ENCODE measurements around the gene ARID3A.
"Not testable (repeated sequence)": the region's sequence is repeated elsewhere in the genome, so short reads cannot be mapped to it uniquely, and the experiment has no call there.

ARID3A gene

GRCh38 chr19:883661-884211 is 42.1 kb upstream of the ARID3A start:
- Histone ChIP-seq H3K4me1 (ENCODE audit: control insufficient read depth in 2 of 2, insufficient read depth in 2 of 2, low read length in 2 of 2) (peaks cover 0 to 2% of the 10 kb centered on the region in 2 donors), H3K9me3 (ENCODE audit: control insufficient read depth in 2 of 2, low read length in 2 of 2) (no peaks in the 10 kb centered on the region)

GRCh38 chr19:884420-885211 is 41.2 kb upstream of the ARID3A start:
- no peaks in the 10 kb centered on the region for H3K27me3 ChIP-seq (ENCODE audit: control insufficient read depth in 2 of 2, insufficient read depth in 2 of 2, low read length in 2 of 2)
- no peak overlapping the region for H3K9ac ChIP-seq (ENCODE audit: low read depth in 1 of 2, low read length in 2 of 2)
- peaks cover 41 to 60% of the 10 kb centered on the region in 2 donors for H3K36me3 ChIP-seq (ENCODE audit: control insufficient read depth in 2 of 2, insufficient read depth in 2 of 2, low read length in 2 of 2)
- H3K27ac ChIP-seq (ENCODE audit: low read depth in 2 of 2, low read length in 2 of 2): no peak overlapping the region
- H3K4me3 ChIP-seq (ENCODE audit: low read length in 2 of 2): no peak overlapping the region
- H3K9me3 ChIP-seq (ENCODE audit: control insufficient read depth in 2 of 2, low read length in 2 of 2): no peaks in the 10 kb centered on the region
- H3K4me1 ChIP-seq (ENCODE audit: control insufficient read depth in 2 of 2, insufficient read depth in 2 of 2, low read length in 2 of 2): peaks cover 0 to 3% of the 10 kb centered on the region in 2 donors

More at GRCh38 chr19:883661-884211, 42.1 kb upstream of the ARID3A start:
- Histone ChIP-seq H3K27ac (ENCODE audit: low read depth in 2 of 2, low read length in 2 of 2) (no peak overlapping the region), H3K4me3 (ENCODE audit: low read length in 2 of 2) (no peak overlapping the region), H3K9ac (ENCODE audit: low read depth in 1 of 2, low read length in 2 of 2) (no peak overlapping the region), H3K36me3 (ENCODE audit: control insufficient read depth in 2 of 2, insufficient read depth in 2 of 2, low read length in 2 of 2) (peaks cover 39 to 57% of the 10 kb centered on the region in 2 donors), H3K27me3 (ENCODE audit: control insufficient read depth in 2 of 2, insufficient read depth in 2 of 2, low read length in 2 of 2) (no peaks in the 10 kb centered on the region)

DNA sequence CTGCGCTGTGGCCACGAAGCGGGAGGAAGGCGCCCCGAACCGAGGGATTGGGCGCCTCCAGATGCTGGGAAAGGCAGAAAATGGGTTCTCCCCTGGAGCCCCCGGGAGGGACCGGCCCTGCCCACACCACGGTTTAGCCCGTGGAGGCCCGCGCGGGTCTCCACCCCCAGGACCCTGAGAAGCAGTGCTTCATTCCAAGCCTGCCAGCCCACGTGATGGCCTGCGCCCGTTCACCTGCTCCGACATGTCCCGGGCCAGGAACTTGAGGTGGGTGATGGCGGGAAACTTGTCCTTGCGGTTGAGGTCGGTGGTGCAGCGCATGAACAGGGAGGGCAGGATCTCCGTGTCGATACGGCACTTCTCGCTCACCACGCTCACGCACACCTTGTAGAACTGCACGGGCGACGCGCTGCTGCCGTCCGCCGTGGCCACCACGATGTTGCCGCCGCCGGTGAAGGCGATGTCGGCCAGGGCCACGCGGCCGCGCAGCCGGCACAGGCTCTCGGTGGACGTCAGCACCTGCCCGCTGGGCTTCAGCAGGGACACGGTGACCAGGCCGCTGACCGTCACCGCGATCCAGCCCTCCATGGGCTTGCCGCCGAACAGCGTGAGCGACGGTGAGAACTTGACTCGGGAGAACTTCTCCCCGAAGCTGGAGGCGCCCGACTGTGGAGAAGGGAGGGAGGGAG is 40.2 kb upstream of the ARID3A start:
- H3K27me3 ChIP-seq (ENCODE audit: control insufficient read depth in 2 of 2, insufficient read depth in 2 of 2, low read length in 2 of 2): no peaks in the 10 kb centered on the region
- H3K4me3 ChIP-seq (ENCODE audit: low read length in 2 of 2): no peak overlapping the region
- H3K4me1 ChIP-seq (ENCODE audit: control insufficient read depth in 2 of 2, insufficient read depth in 2 of 2, low read length in 2 of 2): peaks cover 0 to 3% of the 10 kb centered on the region in 2 donors
- H3K9me3 ChIP-seq (ENCODE audit: control insufficient read depth in 2 of 2, low read length in 2 of 2): no peaks in the 10 kb centered on the region
- H3K27ac ChIP-seq (ENCODE audit: low read depth in 2 of 2, low read length in 2 of 2): no peak overlapping the region
- H3K9ac ChIP-seq (ENCODE audit: low read depth in 1 of 2, low read length in 2 of 2): no peak overlapping the region
- peaks cover 51 to 66% of the 10 kb centered on the region in 2 donors for H3K36me3 ChIP-seq (ENCODE audit: control insufficient read depth in 2 of 2, insufficient read depth in 2 of 2, low read length in 2 of 2)

DNA sequence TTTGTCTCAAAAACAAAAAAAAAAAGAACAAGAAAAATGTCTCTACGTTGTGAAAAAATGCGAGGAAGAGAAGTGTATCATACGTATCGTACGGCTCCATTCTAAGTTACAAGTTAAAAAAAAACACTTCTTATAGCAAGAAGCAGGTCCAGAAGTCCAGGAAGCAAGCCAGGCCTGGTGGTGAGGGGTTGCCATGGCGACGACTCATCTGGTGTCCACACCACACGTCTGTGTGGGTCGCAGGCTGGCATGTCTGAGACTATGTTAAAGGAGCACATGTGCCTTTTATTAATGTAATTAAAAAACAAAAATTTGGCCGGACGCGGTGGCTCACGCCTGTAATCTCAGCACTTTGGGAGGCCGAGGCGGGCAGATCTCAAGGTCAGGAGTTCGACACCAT is 38.8 kb upstream of the ARID3A start:
- Histone ChIP-seq H3K27ac (ENCODE audit: low read depth in 2 of 2, low read length in 2 of 2) (no peak overlapping the region), H3K9me3 (ENCODE audit: control insufficient read depth in 2 of 2, low read length in 2 of 2) (no peaks in the 10 kb centered on the region), H3K27me3 (ENCODE audit: control insufficient read depth in 2 of 2, insufficient read depth in 2 of 2, low read length in 2 of 2) (no peaks in the 10 kb centered on the region), H3K4me1 (ENCODE audit: control insufficient read depth in 2 of 2, insufficient read depth in 2 of 2, low read length in 2 of 2) (peaks cover 7 to 12% of the 10 kb centered on the region in 2 donors), H3K9ac (ENCODE audit: low read depth in 1 of 2, low read length in 2 of 2) (no peak overlapping the region), H3K36me3 (ENCODE audit: control insufficient read depth in 2 of 2, insufficient read depth in 2 of 2, low read length in 2 of 2) (peaks cover 39 to 53% of the 10 kb centered on the region in 2 donors), H3K4me3 (ENCODE audit: low read length in 2 of 2) (no peak overlapping the region)

- peaks cover 37 to 48% of the 10 kb centered on the region in 2 donors for H3K36me3 ChIP-seq (ENCODE audit: control insufficient read depth in 2 of 2, insufficient read depth in 2 of 2, low read length in 2 of 2)
- no peak overlapping the region for H3K4me3 ChIP-seq (ENCODE audit: low read length in 2 of 2)
- no peaks in the 10 kb centered on the region for H3K27me3 ChIP-seq (ENCODE audit: control insufficient read depth in 2 of 2, insufficient read depth in 2 of 2, low read length in 2 of 2)
- no peaks in the 10 kb centered on the region for H3K9me3 ChIP-seq (ENCODE audit: control insufficient read depth in 2 of 2, low read length in 2 of 2)
- peaks cover 8 to 14% of the 10 kb centered on the region in 2 donors for H3K4me1 ChIP-seq (ENCODE audit: control insufficient read depth in 2 of 2, insufficient read depth in 2 of 2, low read length in 2 of 2)
- no peak overlapping the region for H3K9ac ChIP-seq (ENCODE audit: low read depth in 1 of 2, low read length in 2 of 2)
- H3K27ac ChIP-seq (ENCODE audit: low read depth in 2 of 2, low read length in 2 of 2): no peak overlapping the region
These were observed 38.2 kb upstream of the ARID3A start for GRCh38 chr19:887599-887998.

GRCh38 chr19:888581-889385 is 37.1 kb upstream of the ARID3A start:
- peaks cover 32 to 39% of the 10 kb centered on the region in 2 donors for H3K36me3 ChIP-seq (ENCODE audit: control insufficient read depth in 2 of 2, insufficient read depth in 2 of 2, low read length in 2 of 2)
- peaks cover 8 to 14% of the 10 kb centered on the region in 2 donors for H3K4me1 ChIP-seq (ENCODE audit: control insufficient read depth in 2 of 2, insufficient read depth in 2 of 2, low read length in 2 of 2)
- H3K9me3 ChIP-seq (ENCODE audit: control insufficient read depth in 2 of 2, low read length in 2 of 2): no peaks in the 10 kb centered on the region
- H3K9ac ChIP-seq (ENCODE audit: low read depth in 1 of 2, low read length in 2 of 2): no peak overlapping the region
- peak overlapping the region in 1 of 2 donors; percentile 63 for H3K27ac ChIP-seq (ENCODE audit: low read depth in 2 of 2, low read length in 2 of 2)
- no peak overlapping the region for H3K4me3 ChIP-seq (ENCODE audit: low read length in 2 of 2)
- no peaks in the 10 kb centered on the region for H3K27me3 ChIP-seq (ENCODE audit: control insufficient read depth in 2 of 2, insufficient read depth in 2 of 2, low read length in 2 of 2)

DNA sequence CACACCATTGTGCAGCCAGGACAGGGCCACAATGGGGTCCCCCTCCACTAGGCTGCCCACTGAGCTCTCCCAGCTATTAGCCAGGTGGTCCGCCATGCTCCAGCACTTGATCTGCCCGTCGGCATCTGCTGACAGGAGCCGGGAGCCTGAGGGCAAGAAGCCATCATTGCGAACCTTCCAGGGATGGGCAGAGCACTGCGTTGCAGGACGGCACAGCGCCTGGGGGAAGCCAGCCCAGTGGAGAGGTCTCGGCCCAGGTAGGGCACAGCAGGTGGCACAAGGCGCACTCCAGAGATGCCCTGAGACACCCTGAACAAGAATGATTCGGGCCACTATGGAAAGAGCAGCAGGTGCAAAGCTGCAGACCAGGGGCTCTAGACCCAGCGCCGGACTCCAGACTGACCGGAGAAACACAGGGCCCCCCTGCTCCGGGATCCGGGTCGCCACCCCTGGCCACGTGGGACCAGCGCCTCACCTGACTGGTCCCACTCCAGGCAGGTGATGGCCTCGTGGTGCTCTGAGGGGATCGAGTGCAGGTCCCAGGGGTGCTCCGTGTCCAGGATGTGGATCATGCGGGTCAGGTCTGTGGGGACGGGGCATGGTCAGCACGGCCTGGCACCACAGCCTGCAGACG is 36.1 kb upstream of the ARID3A start:
- H3K9ac ChIP-seq (ENCODE audit: low read depth in 1 of 2, low read length in 2 of 2): no peak overlapping the region
- H3K9me3 ChIP-seq (ENCODE audit: control insufficient read depth in 2 of 2, low read length in 2 of 2): no peaks in the 10 kb centered on the region
- no peak overlapping the region for H3K27ac ChIP-seq (ENCODE audit: low read depth in 2 of 2, low read length in 2 of 2)
- H3K4me1 ChIP-seq (ENCODE audit: control insufficient read depth in 2 of 2, insufficient read depth in 2 of 2, low read length in 2 of 2): peaks cover 8 to 14% of the 10 kb centered on the region in 2 donors
- no peaks in the 10 kb centered on the region for H3K27me3 ChIP-seq (ENCODE audit: control insufficient read depth in 2 of 2, insufficient read depth in 2 of 2, low read length in 2 of 2)
- H3K36me3 ChIP-seq (ENCODE audit: control insufficient read depth in 2 of 2, insufficient read depth in 2 of 2, low read length in 2 of 2): peaks cover 32 to 37% of the 10 kb centered on the region in 2 donors
- H3K4me3 ChIP-seq (ENCODE audit: low read length in 2 of 2): no peak overlapping the region

- peaks cover 27 to 29% of the 10 kb centered on the region in 2 donors for H3K36me3 ChIP-seq (ENCODE audit: control insufficient read depth in 2 of 2, insufficient read depth in 2 of 2, low read length in 2 of 2)
- H3K27me3 ChIP-seq (ENCODE audit: control insufficient read depth in 2 of 2, insufficient read depth in 2 of 2, low read length in 2 of 2): no peaks in the 10 kb centered on the region
- H3K9me3 ChIP-seq (ENCODE audit: control insufficient read depth in 2 of 2, low read length in 2 of 2): no peaks in the 10 kb centered on the region
- no peak overlapping the region for H3K4me3 ChIP-seq (ENCODE audit: low read length in 2 of 2)
- peaks cover 8 to 14% of the 10 kb centered on the region in 2 donors for H3K4me1 ChIP-seq (ENCODE audit: control insufficient read depth in 2 of 2, insufficient read depth in 2 of 2, low read length in 2 of 2)
- H3K27ac ChIP-seq (ENCODE audit: low read depth in 2 of 2, low read length in 2 of 2): peak overlapping the region; percentile 9 to 20
- peak overlapping the region in 1 of 2 donors; percentile 3 for H3K9ac ChIP-seq (ENCODE audit: low read depth in 1 of 2, low read length in 2 of 2)
These were observed 35.0 kb upstream of the ARID3A start for GRCh38 chr19:890831-891230.

- peak overlapping the region; percentile 72 to 82 for H3K4me3 ChIP-seq (ENCODE audit: low read length in 2 of 2)
- peak overlapping the region; percentile 68 to 80 for H3K9ac ChIP-seq (ENCODE audit: low read depth in 1 of 2, low read length in 2 of 2)
- H3K27me3 ChIP-seq (ENCODE audit: control insufficient read depth in 2 of 2, insufficient read depth in 2 of 2, low read length in 2 of 2); H3K9me3 ChIP-seq (ENCODE audit: control insufficient read depth in 2 of 2, low read length in 2 of 2): not testable (repeated sequence)
- H3K27ac ChIP-seq (ENCODE audit: low read depth in 2 of 2, low read length in 2 of 2): peak overlapping the region; percentile 92 to 95
- H3K4me1 ChIP-seq (ENCODE audit: control insufficient read depth in 2 of 2, insufficient read depth in 2 of 2, low read length in 2 of 2): peaks cover 8 to 14% of the 10 kb centered on the region in 2 donors
- peaks cover 20 to 22% of the 10 kb centered on the region in 2 donors for H3K36me3 ChIP-seq (ENCODE audit: control insufficient read depth in 2 of 2, insufficient read depth in 2 of 2, low read length in 2 of 2)
These were observed 34.2 kb upstream of the ARID3A start for GRCh38 chr19:891421-892200.
